Thyroid gland (tissue), 4 donors: ENCODE results near the gene LAMC3.

Experiments used
- CTCF ChIP-seq, 6 experiments: fragments of 200-600 bp in 3 of 6; fragments of 450-650 bp in 3 of 6; sonication (generic) in 3 of 6; IDR thresholded peaks; one replicate each; pipeline ENCODE4 v1.5.1; 2016 to 2019; ENCODE audit warnings: antibody characterized with exemption in 6 of 6, mild to moderate bottlenecking in 2 of 6, inconsistent platforms in 1 of 6, moderate library complexity in 1 of 6
- POLR2A ChIP-seq, 2 donors: fragments of 450-650 bp; IDR thresholded peaks; one replicate each; pipeline ENCODE4 v1.6.1; 2017; ENCODE audit warnings: antibody characterized with exemption in 2 of 2, mild to moderate bottlenecking in 2 of 2, moderate library complexity in 1 of 2

- TF ChIP-seq CTCF (IDR thresholded peaks at IDR 0.05) (no peak), POLR2A (IDR thresholded peaks at IDR 0.05) (no peak)
Measured at GRCh38 chr9:130977811-130978221, 31.2 kb upstream of the LAMC3 start.
